Caco-2 (cell line): ENCODE results near the gene FUBP3. TPM values are rescaled to one million over a fixed set of nuclear protein-coding genes. Genes with fewer than 3 reads are reported as not detected.

Source experiments
- BruUV-seq: library from RNA; stranded (reverse); fragments of 400-500 nt; replicated peaks from 2 replicates; lab custom pipeline; 2021; lab: Mats Ljungman, UMichigan
- CTCF ChIA-PET: fragments of 300-600 bp; sonication (Branson Sonifier 250); formaldehyde crosslinking; loops from one replicate; lab custom pipeline; 2022; ENCODE audit warnings: antibody characterized with exemption; lab: Charles Lee
- POLR2A ChIA-PET: fragments of 300-600 bp; sonication (Branson Sonifier 250); formaldehyde crosslinking; loops from one replicate; lab custom pipeline; 2022; ENCODE audit warnings: antibody characterized with exemption; lab: Charles Lee
- DNase-seq, 2 experiments: peaks; one replicate each; pipeline versions ENCODE4 v3.0.0 to v3.0.0-alpha.2; 2020 to 2022
- H3K27me3 ChIP-seq: replicated peaks from 2 replicates; pipeline ENCODE4 v1.6.0; 2011; ENCODE audit warnings: low read length; ENCODE audit not compliant: control insufficient read depth, insufficient read depth
- H3K36me3 ChIP-seq: 2 replicates; pipeline ENCODE4 v1.5.1; 2011; ENCODE audit warnings: low read length; ENCODE audit not compliant: control insufficient read depth, insufficient read depth
- H3K4me1 ChIP-seq: fragments of 250-450 bp; sonication (Bioruptor Pico); 2 replicates; pipeline ENCODE4 v1.5.1; 2020; ENCODE audit warnings: mild to moderate bottlenecking
- H3K4me3 ChIP-seq: 2 replicates; pipeline ENCODE4 v1.5.1; 2011; ENCODE audit warnings: low read depth, mild to moderate bottlenecking, control low read depth, low read length
- H3K9me3 ChIP-seq: fragments of 250-450 bp; sonication (Bioruptor Pico); 2 replicates; pipeline ENCODE4 v1.5.1; 2020; ENCODE audit warnings: mild to moderate bottlenecking, moderate library complexity
- H3K27ac Mint-ChIP-seq: one replicate; pipeline ENCODE4 v1.8.0; 2022; ENCODE audit warnings: mixed read lengths; ENCODE audit not compliant: unreplicated experiment
- H3K27me3 Mint-ChIP-seq: one replicate; pipeline ENCODE4 v1.8.0; 2022; ENCODE audit warnings: mixed read lengths; ENCODE audit not compliant: insufficient read depth, unreplicated experiment
- H3K36me3 Mint-ChIP-seq: one replicate; pipeline ENCODE4 v1.8.0; 2022; ENCODE audit warnings: mild to moderate bottlenecking, mixed read lengths; ENCODE audit not compliant: insufficient read depth, unreplicated experiment
- H3K4me1 Mint-ChIP-seq: one replicate; pipeline ENCODE4 v1.8.0; 2022; ENCODE audit warnings: low read depth, mixed read lengths; ENCODE audit not compliant: unreplicated experiment
- H3K4me3 Mint-ChIP-seq: one replicate; pipeline ENCODE4 v1.8.0; 2022; ENCODE audit warnings: mild to moderate bottlenecking, moderate library complexity, mixed read lengths; ENCODE audit not compliant: unreplicated experiment
- H3K9me3 Mint-ChIP-seq: one replicate; pipeline ENCODE4 v1.8.0; 2022; ENCODE audit warnings: mixed read lengths; ENCODE audit not compliant: unreplicated experiment
- CTCF ChIP-seq, 2 experiments: fragments of 200-600 bp in 1 of 2; IDR thresholded peaks; 1 replicate in 1 of 2; 2 replicates in 1 of 2; pipeline versions ENCODE4 v1.5.1 to v1.8.0; 2011 to 2022; ENCODE audit warnings: antibody characterized with exemption in 1 of 2, control low read depth in 1 of 2, inconsistent platforms in 1 of 2, low read depth in 1 of 2, low read length in 1 of 2, mild to moderate bottlenecking in 1 of 2, moderate library complexity in 1 of 2; ENCODE audit not compliant: insufficient read depth in 1 of 2, severe bottlenecking in 1 of 2, unreplicated experiment in 1 of 2
- intact Hi-C: fragments of 100-400 bp; cut with micrococcal nuclease; formaldehyde crosslinking; loops from one replicate; pipeline ENCODE4 v1.10.0; 2022; ENCODE audit not compliant: unreplicated experiment
- total RNA-seq: library from RNA; stranded (reverse); gene quantifications from 2 replicates; pipeline ENCODE4 v1.2.3, GENCODE V29; 2022

FUBP3 gene
- total RNA-seq, 1 experiment from 2014 or later, result 76.1 TPM

- intact Hi-C loops, result no loop called here
- Histone ChIP-seq H3K27me3 (no peaks in the 10 kb centered on the region), H3K4me3 (no peak overlapping the region), H3K9me3 (no peaks in the 10 kb centered on the region), H3K36me3 (no peaks in the 10 kb centered on the region; the same call in none of the 2 replicates), H3K4me1 (no peaks in the 10 kb centered on the region)
- TF ChIP-seq CTCF (IDR thresholded peaks at IDR 0.05; ENCODE audit: insufficient read depth in 1 of 2, low read depth in 1 of 2, low read length in 1 of 2, severe bottlenecking in 1 of 2, unreplicated experiment in 1 of 2), result no peak
- CTCF ChIA-PET, result no interaction called here
- no TSS peak for BruUV-seq
- DNase-seq, result no peak
- Mint-ChIP-seq H3K9me3 (no peaks in the 10 kb centered on the region), H3K27ac (no peak overlapping the region), H3K4me3 (no peak overlapping the region), H3K27me3 (no peaks in the 10 kb centered on the region), H3K4me1 (no peaks in the 10 kb centered on the region), H3K36me3 (peaks cover 68% of the 10 kb centered on the region)
- POLR2A ChIA-PET, result no interaction called here
These were observed 54.2 kb downstream of the FUBP3 start for GRCh38 chr9:130633336-130634190.

GRCh38 chr9:130634191-130634768 lies 54.9 kb downstream of the FUBP3 start:
- Histone ChIP-seq H3K27me3 (no peaks in the 10 kb centered on the region), H3K4me1 (no peaks in the 10 kb centered on the region), H3K4me3 (no peak overlapping the region), H3K9me3 (no peaks in the 10 kb centered on the region), H3K36me3 (no peaks in the 10 kb centered on the region; the same call in none of the 2 replicates)
- Mint-ChIP-seq H3K27ac (no peak overlapping the region), H3K4me3 (no peak overlapping the region), H3K36me3 (peaks cover 72% of the 10 kb centered on the region), H3K27me3 (no peaks in the 10 kb centered on the region), H3K9me3 (no peaks in the 10 kb centered on the region), H3K4me1 (no peaks in the 10 kb centered on the region)
- no peak for DNase-seq
- no TSS peak for BruUV-seq
- CTCF ChIA-PET, result no interaction called here
- no peak for TF ChIP-seq CTCF (IDR thresholded peaks at IDR 0.05; ENCODE audit: insufficient read depth in 1 of 2, low read depth in 1 of 2, low read length in 1 of 2, severe bottlenecking in 1 of 2, unreplicated experiment in 1 of 2)
- POLR2A ChIA-PET, result no interaction called here
- intact Hi-C loops, result no loop called here

- CTCF ChIA-PET, result no interaction called here
- POLR2A ChIA-PET, result no interaction called here
- H3K4me3 ChIP-seq, result no peak overlapping the region
- Mint-ChIP-seq H3K4me1 (no peaks in the 10 kb centered on the region), H3K36me3 (peaks cover 72% of the 10 kb centered on the region), H3K27me3 (no peaks in the 10 kb centered on the region), H3K27ac (no peak overlapping the region), H3K9me3 (no peaks in the 10 kb centered on the region), H3K4me3 (no peak overlapping the region)
- intact Hi-C loops, result no loop called here
- no peaks in the 10 kb centered on the region for H3K4me1 ChIP-seq
- H3K27me3 ChIP-seq, result no peaks in the 10 kb centered on the region
- H3K36me3 ChIP-seq, result no peaks in the 10 kb centered on the region; the same call in none of the 2 replicates
- TF ChIP-seq CTCF (IDR thresholded peaks at IDR 0.05; ENCODE audit: insufficient read depth in 1 of 2, low read depth in 1 of 2, low read length in 1 of 2, severe bottlenecking in 1 of 2, unreplicated experiment in 1 of 2), result no peak
- no TSS peak for BruUV-seq
- no peaks in the 10 kb centered on the region for H3K9me3 ChIP-seq
- DNase-seq, result no peak
These were observed 55.4 kb downstream of the FUBP3 start for GRCh38 chr9:130634801-130635200.
